GM12892 (cell line): Measurements from ENCODE around the gene NR3C2.

Experiments used
- POLR2A ChIP-seq: IDR thresholded peaks from 2 replicates; pipeline ENCODE4 v1.6.1; 2011; ENCODE audit warnings: low read depth, low read length, control low read depth
- POLR2AphosphoS5 ChIP-seq: IDR thresholded peaks from 2 replicates; pipeline ENCODE4 v1.6.1; 2011; ENCODE audit warnings: low read depth, low read length, control low read depth

- TF ChIP-seq POLR2A = no peak
- no peak for TF ChIP-seq POLR2AphosphoS5
These were observed 66.1 kb downstream of the NR3C2 start for GRCh38 chr4:148376151-148376550.
